ENCODE data around the gene ERF. TPM values are rescaled to one million over a fixed set of nuclear protein-coding genes. Genes with fewer than 3 reads are reported as not detected.
A peak's percentile ranks its signal among the peaks of the same experiment; 100 is the strongest.

The ERF gene
- polyA plus RNA-seq, 1 experiment: 31.1 TPM

DNA sequence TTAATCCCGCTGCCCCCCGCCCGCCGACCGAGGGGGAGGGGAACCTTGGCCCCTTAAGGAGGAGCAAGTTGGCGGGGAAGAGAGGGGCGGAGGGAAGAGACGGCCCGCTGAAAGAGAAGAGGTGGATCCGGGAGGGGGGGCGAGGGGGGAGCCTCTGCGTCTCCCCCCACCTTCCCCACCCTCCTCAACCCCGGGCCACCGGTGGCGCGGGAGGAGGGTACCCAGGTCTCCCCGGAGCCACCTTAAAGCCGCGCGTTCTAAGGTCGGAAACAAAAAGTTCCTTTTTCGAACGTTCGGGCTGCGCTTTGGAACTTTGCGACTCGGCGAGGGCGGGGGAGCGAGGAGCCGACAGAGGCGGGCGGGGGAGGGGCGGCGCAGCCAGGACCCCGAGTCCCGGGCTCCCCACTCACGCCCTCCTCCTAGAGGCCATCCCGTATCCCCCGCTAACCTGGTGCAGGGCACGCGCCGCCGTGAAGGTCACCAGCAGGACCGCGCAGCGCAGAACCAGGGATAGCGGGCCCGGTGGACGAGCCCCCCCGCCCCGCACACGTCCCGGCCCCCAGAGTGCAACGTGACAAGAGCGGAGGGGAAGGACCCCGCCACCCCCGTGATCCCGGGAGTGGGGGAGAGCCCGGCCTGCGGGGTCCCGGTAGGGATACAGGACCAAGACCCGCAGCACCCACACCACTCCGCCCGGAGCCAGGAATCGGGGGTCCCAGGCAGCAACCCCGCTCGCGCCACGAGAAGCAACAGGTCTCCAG lies 659 bp downstream of the ERF start:
- Histone ChIP-seq H3K9me3 (ENCODE audit: control insufficient read depth, insufficient read depth, low read length) (peaks cover 7% of the 10 kb centered on the region; the same call in 1 of the 2 replicates), H3K27me3 (ENCODE audit: control insufficient read depth, insufficient read depth, low read length) (no peaks in the 10 kb centered on the region), H3K27ac (ENCODE audit: low read depth, low read length) (peak overlapping the region; percentile 47), H3K4me3 (ENCODE audit: low read depth, low read length) (peak overlapping the region; percentile 94)
- ChIA-PET POLR2A (interaction anchor here (0.6 kb wide), 1 partner anchor 32 kb away, joined by 4 read pairs; no protein-coding TSS in a partner anchor), CTCF (no interaction called here)
- DNase-seq (ENCODE audit: low read depth, low spot score): no peak
- TF ChIP-seq, protein P1, sequence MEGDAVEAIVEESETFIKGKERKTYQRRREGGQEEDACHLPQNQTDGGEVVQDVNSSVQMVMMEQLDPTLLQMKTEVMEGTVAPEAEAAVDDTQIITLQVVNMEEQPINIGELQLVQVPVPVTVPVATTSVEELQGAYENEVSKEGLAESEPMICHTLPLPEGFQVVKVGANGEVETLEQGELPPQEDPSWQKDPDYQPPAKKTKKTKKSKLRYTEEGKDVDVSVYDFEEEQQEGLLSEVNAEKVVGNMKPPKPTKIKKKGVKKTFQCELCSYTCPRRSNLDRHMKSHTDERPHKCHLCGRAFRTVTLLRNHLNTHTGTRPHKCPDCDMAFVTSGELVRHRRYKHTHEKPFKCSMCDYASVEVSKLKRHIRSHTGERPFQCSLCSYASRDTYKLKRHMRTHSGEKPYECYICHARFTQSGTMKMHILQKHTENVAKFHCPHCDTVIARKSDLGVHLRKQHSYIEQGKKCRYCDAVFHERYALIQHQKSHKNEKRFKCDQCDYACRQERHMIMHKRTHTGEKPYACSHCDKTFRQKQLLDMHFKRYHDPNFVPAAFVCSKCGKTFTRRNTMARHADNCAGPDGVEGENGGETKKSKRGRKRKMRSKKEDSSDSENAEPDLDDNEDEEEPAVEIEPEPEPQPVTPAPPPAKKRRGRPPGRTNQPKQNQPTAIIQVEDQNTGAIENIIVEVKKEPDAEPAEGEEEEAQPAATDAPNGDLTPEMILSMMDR (IDR thresholded peaks at IDR 0.05; ENCODE audit: low read depth, low read length): no peak

DNA sequence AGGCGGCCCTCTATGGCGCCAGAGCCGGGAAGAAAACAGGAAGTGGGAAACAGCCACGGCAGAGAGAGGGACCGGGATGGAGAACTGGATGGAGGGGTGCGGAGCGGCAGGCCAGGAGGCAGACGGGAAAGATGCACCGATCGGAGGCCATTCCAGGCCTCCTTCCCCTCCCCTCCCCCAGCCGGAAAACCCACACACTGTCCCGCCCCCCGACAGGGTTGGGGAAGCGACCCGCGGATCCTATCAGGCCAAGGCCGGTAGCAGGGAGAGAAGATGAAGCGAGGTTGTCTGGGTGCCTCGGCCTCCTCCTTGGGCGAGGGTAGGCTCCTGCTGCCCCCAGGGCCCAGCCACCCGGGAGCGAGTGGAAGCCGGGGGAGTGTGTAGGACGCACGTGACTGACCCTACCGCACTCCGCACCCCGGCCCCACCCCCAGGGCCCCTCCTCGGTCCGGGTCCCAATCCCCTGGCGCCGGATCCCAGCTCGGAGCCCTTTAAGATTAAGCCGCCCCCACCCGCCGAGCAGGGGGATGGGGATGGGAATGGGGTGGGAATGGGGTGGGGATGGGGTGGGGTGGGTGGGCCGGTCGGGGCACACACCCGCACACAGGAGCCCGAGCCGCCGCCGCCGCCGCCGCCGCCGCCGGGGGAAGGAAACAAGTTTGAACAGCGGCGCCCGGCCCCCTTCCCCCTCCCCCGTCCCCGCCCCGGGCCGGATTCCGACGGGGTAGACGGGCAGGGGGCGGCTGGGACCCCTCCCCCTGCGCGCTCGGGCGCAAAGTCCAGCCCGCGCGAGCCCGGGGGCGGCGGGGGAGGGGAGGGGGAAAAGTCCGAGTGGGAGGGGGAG lies 1.5 kb downstream of the ERF start:
- DNase-seq (ENCODE audit: low read depth, low spot score): no peak
- POLR2A ChIA-PET: interaction anchor here (0.6 kb wide), 1 partner anchor 31 kb away, joined by 4 read pairs; no protein-coding TSS in a partner anchor

DNA sequence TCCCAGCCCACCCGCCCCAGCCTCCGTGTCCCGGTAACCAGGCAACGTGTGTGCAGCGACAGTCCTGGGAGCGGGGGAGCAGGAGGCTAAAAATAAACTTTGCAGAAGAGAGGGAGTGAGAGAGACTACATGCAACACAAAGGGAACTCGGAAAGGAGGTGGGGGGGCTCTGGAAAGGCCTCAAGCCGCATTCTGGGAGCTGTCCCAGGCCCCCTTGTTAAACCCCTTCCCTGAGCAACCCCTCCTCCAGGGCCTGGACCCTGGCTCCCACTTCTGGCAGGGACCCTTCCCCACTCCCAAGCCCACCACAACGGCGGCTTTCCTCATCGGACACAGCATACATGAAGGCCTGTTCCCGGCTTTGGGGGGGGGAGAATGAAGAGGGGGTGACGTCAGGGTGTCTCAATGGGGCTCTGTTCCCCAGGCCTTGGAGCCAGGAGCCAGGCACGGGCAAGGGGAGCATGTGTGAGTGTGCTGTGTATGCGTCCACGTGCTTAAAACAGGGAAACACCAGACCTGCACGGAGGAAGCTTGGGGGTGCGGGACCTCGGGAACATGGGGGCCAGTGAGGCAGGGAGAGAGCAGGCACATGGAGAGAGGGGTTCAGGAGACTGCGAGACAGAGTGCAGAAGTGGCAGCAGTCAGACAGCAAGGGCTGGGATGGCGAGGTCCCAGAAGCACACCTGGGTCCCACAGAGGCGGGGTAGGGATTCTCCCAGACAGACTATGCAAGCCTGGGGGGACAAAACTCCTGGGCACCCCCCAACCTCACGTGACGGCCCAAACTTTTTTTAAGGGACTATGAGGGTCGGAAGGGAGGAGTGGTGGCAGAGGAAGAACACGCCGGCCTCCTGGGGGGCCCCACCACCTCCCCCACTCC lies 2.3 kb downstream of the ERF start:
- Histone ChIP-seq H3K27me3 (ENCODE audit: control insufficient read depth, insufficient read depth, low read length) (no peaks in the 10 kb centered on the region), H3K4me3 (ENCODE audit: low read depth, low read length) (peak overlapping the region; percentile 84), H3K27ac (ENCODE audit: low read depth, low read length) (peak overlapping the region; percentile 82), H3K9me3 (ENCODE audit: control insufficient read depth, insufficient read depth, low read length) (peaks cover 7% of the 10 kb centered on the region; the same call in 1 of the 2 replicates)
- ChIA-PET CTCF (interaction anchor here (1.4 to 2.1 kb wide), 4 partner anchors 27 to 148 kb away, joined by 3 to 13 read pairs (median 4); no protein-coding TSS in a partner anchor), POLR2A (no interaction called here)
- TF ChIP-seq, protein P1 (IDR thresholded peaks at IDR 0.05; ENCODE audit: low read depth, low read length): no peak
- DNase-seq (ENCODE audit: low read depth, low spot score): no peak

More for the DNA sequence above, 1.5 kb downstream of the ERF start:
- H3K27ac ChIP-seq (ENCODE audit: low read depth, low read length): peak overlapping the region; percentile 82
- no peaks in the 10 kb centered on the region for H3K27me3 ChIP-seq (ENCODE audit: control insufficient read depth, insufficient read depth, low read length)
- TF ChIP-seq, protein P1 (IDR thresholded peaks at IDR 0.05; ENCODE audit: low read depth, low read length): no peak
- CTCF ChIA-PET: no interaction called here
- H3K9me3 ChIP-seq (ENCODE audit: control insufficient read depth, insufficient read depth, low read length): peaks cover 7% of the 10 kb centered on the region; the same call in 1 of the 2 replicates
- peak overlapping the region; percentile 94 for H3K4me3 ChIP-seq (ENCODE audit: low read depth, low read length)

DNA sequence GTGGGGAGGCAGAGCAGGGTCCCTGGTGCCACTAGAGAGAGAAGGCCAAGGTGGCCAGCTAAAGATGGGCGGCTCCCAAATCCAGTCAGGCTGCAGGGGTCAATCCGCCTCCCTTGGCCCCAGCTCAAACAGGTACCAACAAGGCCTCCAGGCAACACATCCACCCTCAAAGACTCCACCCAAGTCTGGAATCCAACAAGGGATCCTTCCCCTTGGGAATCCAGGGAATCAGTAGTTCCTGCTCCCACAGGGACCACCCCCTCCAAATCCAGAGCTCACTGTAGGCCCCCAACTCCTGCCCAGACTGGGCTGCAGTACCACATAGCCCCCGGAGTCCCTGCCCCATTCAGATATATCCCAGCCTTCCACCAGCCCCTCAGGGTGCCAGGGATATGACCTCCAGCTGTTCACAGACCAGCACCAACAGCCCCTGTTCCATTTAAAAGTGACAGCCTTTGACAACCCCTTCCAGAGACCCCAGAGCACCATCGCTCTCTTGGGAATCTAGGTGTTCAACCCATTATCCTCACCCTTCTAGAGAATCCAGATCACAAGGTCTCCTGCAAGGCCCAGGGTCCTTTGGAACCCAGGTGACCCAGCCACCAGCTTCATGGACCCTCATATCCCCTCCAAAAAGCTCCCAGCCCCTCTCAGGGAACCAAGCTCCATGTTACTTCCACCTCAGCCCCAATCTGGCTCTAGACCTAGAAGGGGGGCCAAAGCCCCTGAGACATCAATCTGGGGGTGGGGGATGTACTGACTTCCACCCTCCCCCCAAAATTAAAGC lies 3.2 kb downstream of the ERF start:
- POLR2A ChIA-PET: interaction anchor here (2.9 kb wide), 1 partner anchor 28 kb away, joined by 8 read pairs; no protein-coding TSS in a partner anchor
- Histone ChIP-seq H3K27ac (ENCODE audit: low read depth, low read length) (peak overlapping the region; percentile 31), H3K27me3 (ENCODE audit: control insufficient read depth, insufficient read depth, low read length) (no peaks in the 10 kb centered on the region), H3K9me3 (ENCODE audit: control insufficient read depth, insufficient read depth, low read length) (peaks cover 7% of the 10 kb centered on the region; the same call in 1 of the 2 replicates), H3K4me3 (ENCODE audit: low read depth, low read length) (peak overlapping the region; percentile 84)
- CTCF ChIA-PET: interaction anchor here (1.4 to 2.1 kb wide), 4 partner anchors 28 to 149 kb away, joined by 3 to 13 read pairs (median 4); no protein-coding TSS in a partner anchor
- TF ChIP-seq, protein P1 (IDR thresholded peaks at IDR 0.05; ENCODE audit: low read depth, low read length): no peak
- DNase-seq (ENCODE audit: low read depth, low spot score): no peak
